HEK293 (cell line): ENCODE results near the gene C9orf78.

Source experiments
- CTCF ChIA-PET: fragments of 350-600 bp; formaldehyde crosslinking; extraction: SDS; loops from one replicate; lab custom pipeline; 2021; ENCODE audit warnings: antibody characterized with exemption; lab: Yijun Ruan, JAX
- POLR2A ChIA-PET: fragments of 300-600 bp; formaldehyde crosslinking; extraction: SDS; loops from one replicate; lab custom pipeline; 2020; ENCODE audit warnings: antibody characterized with exemption, inconsistent platforms; lab: Yijun Ruan, JAX
- H3K27ac ChIP-seq: fragments of 200-500 bp; sonication (Bioruptor generic); 2 replicates; pipeline ENCODE4 v1.5.1; 2014; ENCODE audit warnings: low read depth, low read length, control low read depth, inconsistent platforms; ENCODE audit errors: extremely low read depth
- H3K36me3 ChIP-seq, 2 experiments: fragments of 200-500 bp in 1 of 2; sonication (Bioruptor generic) in 1 of 2; 1 replicate in 1 of 2; 2 replicates in 1 of 2; pipeline ENCODE4 v1.5.1; 2014 to 2017; ENCODE audit warnings: inconsistent platforms in 2 of 2, low read length in 2 of 2; ENCODE audit not compliant: control insufficient read depth in 2 of 2, insufficient read depth in 1 of 2
- H3K4me1 ChIP-seq: fragments of 200-500 bp; sonication (Bioruptor generic); 2 replicates; pipeline ENCODE4 v1.5.1; 2014; ENCODE audit warnings: mild to moderate bottlenecking, low read length, inconsistent platforms; ENCODE audit not compliant: control insufficient read depth, insufficient read depth
- H3K4me3 ChIP-seq: 2 replicates; pipeline ENCODE4 v1.5.1; 2011; ENCODE audit warnings: low read depth, mild to moderate bottlenecking, control low read depth, low read length, moderate library complexity
- H3K9me3 ChIP-seq: fragments of 200-500 bp; sonication (Bioruptor generic); 2 replicates; pipeline ENCODE4 v1.5.1; 2014; ENCODE audit warnings: low read depth, low read length, inconsistent platforms; ENCODE audit not compliant: control insufficient read depth, insufficient read depth
- MZF1 ChIP-seq: fragments of 450-650 bp; formaldehyde crosslinking; IDR thresholded peaks from 2 replicates; pipeline ENCODE4 v1.5.1; 2017; ENCODE audit warnings: missing biosample characterization, missing genetic modification characterization, borderline replicate concordance
- OVOL3 ChIP-seq: fragments of 450-650 bp; formaldehyde crosslinking; IDR thresholded peaks from 2 replicates; pipeline ENCODE4 v1.5.1; 2016; ENCODE audit warnings: missing biosample characterization, missing genetic modification characterization
- PRDM1 ChIP-seq: fragments of 450-650 bp; formaldehyde crosslinking; IDR thresholded peaks from 2 replicates; pipeline ENCODE4; 2016; ENCODE audit warnings: missing biosample characterization, missing genetic modification characterization
- PRDM2 ChIP-seq: fragments of 450-650 bp; formaldehyde crosslinking; IDR thresholded peaks from 2 replicates; pipeline ENCODE4 v1.5.1; 2016; ENCODE audit warnings: missing biosample characterization, missing genetic modification characterization, borderline replicate concordance
- PRDM6 ChIP-seq: fragments of 450-650 bp; formaldehyde crosslinking; IDR thresholded peaks from 2 replicates; pipeline ENCODE4 v1.5.1; 2017; ENCODE audit warnings: missing biosample characterization, missing genetic modification characterization
- ZBTB21 ChIP-seq: fragments of 450-650 bp; formaldehyde crosslinking; IDR thresholded peaks from 2 replicates; pipeline ENCODE4 v1.5.1; 2017; ENCODE audit warnings: missing biosample characterization, missing genetic modification characterization
- ZNF10 ChIP-seq: fragments of 450-650 bp; formaldehyde crosslinking; IDR thresholded peaks from 2 replicates; pipeline ENCODE4 v1.5.1; 2017; ENCODE audit warnings: missing biosample characterization, missing genetic modification characterization
- ZNF155 ChIP-seq: fragments of 450-650 bp; formaldehyde crosslinking; IDR thresholded peaks from 2 replicates; pipeline ENCODE4 v1.5.1; 2016; ENCODE audit warnings: missing biosample characterization, missing genetic modification characterization
- ZNF16 ChIP-seq: fragments of 450-650 bp; formaldehyde crosslinking; IDR thresholded peaks from 2 replicates; pipeline ENCODE4 v1.5.1; 2016; ENCODE audit warnings: low read depth, missing biosample characterization, missing genetic modification characterization
- ZNF19 ChIP-seq: fragments of 450-650 bp; formaldehyde crosslinking; IDR thresholded peaks from 2 replicates; pipeline ENCODE4; 2016; ENCODE audit warnings: missing biosample characterization, missing genetic modification characterization, low read depth
- ZNF2 ChIP-seq: fragments of 450-650 bp; formaldehyde crosslinking; IDR thresholded peaks from 2 replicates; pipeline ENCODE4 v1.5.1; 2016; ENCODE audit warnings: missing biosample characterization, missing genetic modification characterization
- ZNF221 ChIP-seq: fragments of 450-650 bp; formaldehyde crosslinking; IDR thresholded peaks from 2 replicates; pipeline ENCODE4 v1.5.1; 2017; ENCODE audit warnings: missing biosample characterization, missing genetic modification characterization, borderline replicate concordance
- ZNF23 ChIP-seq: fragments of 450-650 bp; formaldehyde crosslinking; IDR thresholded peaks from 2 replicates; pipeline ENCODE4 v1.5.1; 2016; ENCODE audit warnings: missing biosample characterization, missing genetic modification characterization, borderline replicate concordance
- ZNF280C ChIP-seq: fragments of 450-650 bp; formaldehyde crosslinking; IDR thresholded peaks from 2 replicates; pipeline ENCODE4 v1.5.1; 2016; ENCODE audit warnings: missing biosample characterization, missing genetic modification characterization
- ZNF302 ChIP-seq: fragments of 450-650 bp; formaldehyde crosslinking; IDR thresholded peaks from 2 replicates; pipeline ENCODE4 v1.5.1; 2016; ENCODE audit warnings: missing biosample characterization, missing genetic modification characterization, low read depth
- ZNF580 ChIP-seq: fragments of 450-650 bp; formaldehyde crosslinking; IDR thresholded peaks from 2 replicates; pipeline ENCODE4 v1.5.1; 2016; ENCODE audit warnings: missing biosample characterization, missing genetic modification characterization
- ZNF664 ChIP-seq: fragments of 450-650 bp; formaldehyde crosslinking; IDR thresholded peaks from 2 replicates; pipeline ENCODE4 v1.5.1; 2016; ENCODE audit warnings: missing biosample characterization, missing genetic modification characterization
- ZNF677 ChIP-seq: fragments of 450-650 bp; IDR thresholded peaks from 2 replicates; pipeline ENCODE4 v1.5.0; 2018; ENCODE audit warnings: missing biosample characterization, mild to moderate bottlenecking, missing genetic modification characterization, moderate library complexity
- ZNF701 ChIP-seq: fragments of 450-650 bp; formaldehyde crosslinking; IDR thresholded peaks from 2 replicates; pipeline ENCODE4 v1.5.1; 2016; ENCODE audit warnings: missing biosample characterization, missing genetic modification characterization
- ZNF792 ChIP-seq: fragments of 450-650 bp; formaldehyde crosslinking; IDR thresholded peaks from 2 replicates; pipeline ENCODE4 v1.5.1; 2016; ENCODE audit warnings: missing biosample characterization, missing genetic modification characterization

Gene C9orf78

GRCh38 chr9:129810788-129811187 lies 24.3 kb downstream of the C9orf78 start:
- Histone ChIP-seq H3K4me1 (no peaks in the 10 kb centered on the region), H3K27ac (no peak overlapping the region), H3K36me3 (peaks cover 10 to 90% of the 10 kb centered on the region in 2 experiments; a peak in 2 of 3 replicates), H3K9me3 (no peaks in the 10 kb centered on the region), H3K4me3 (no peak overlapping the region)
- ChIA-PET CTCF (interaction anchor here (0.6 to 0.7 kb wide), 2 partner anchors 428 to 512 kb away, joined by 3 to 4 read pairs; no protein-coding TSS in a partner anchor), POLR2A (interaction anchor here (0.9 to 3.0 kb wide), 4 partner anchors 8 to 24 kb away, joined by 4 to 12 read pairs (median 9); partner anchors contain the start of genes C9orf78, TOR1A and USP20)
- TF ChIP-seq ZNF2 (no peak), ZNF677 (no peak), ZNF664 (no peak), PRDM2 (tag by site-specific recombination) (no peak), ZNF221 (tag by site-specific recombination) (no peak), PRDM1 (tag by site-specific recombination) (no peak), ZBTB21 (tag by site-specific recombination) (no peak)

GRCh38 chr9:129810116-129810515 lies 25.0 kb downstream of the C9orf78 start:
- Histone ChIP-seq H3K9me3 (no peaks in the 10 kb centered on the region), H3K36me3 (peaks cover 11 to 90% of the 10 kb centered on the region in 2 experiments; a peak in 2 of 3 replicates), H3K4me1 (no peaks in the 10 kb centered on the region), H3K27ac (no peak overlapping the region), H3K4me3 (no peak overlapping the region)
- ChIA-PET CTCF (interaction anchor here (0.7 kb wide), 1 partner anchor 428 kb away, joined by 3 read pairs; no protein-coding TSS in a partner anchor), POLR2A (interaction anchor here (2.0 kb wide), 1 partner anchor 13 kb away, joined by 12 read pairs; the partner anchor contains the start of gene TOR1A)
- no peak for TF ChIP-seq PRDM6 (tag by site-specific recombination)

- Histone ChIP-seq H3K27ac (no peak overlapping the region), H3K9me3 (no peaks in the 10 kb centered on the region), H3K4me3 (no peak overlapping the region), H3K4me1 (no peaks in the 10 kb centered on the region), H3K36me3 (peaks cover 11 to 83% of the 10 kb centered on the region in 2 experiments; a peak in 2 of 3 replicates)
- POLR2A ChIA-PET: no interaction called here
- CTCF ChIA-PET: interaction anchor here (0.6 to 1.0 kb wide), 3 partner anchors 11 to 249 kb away, joined by 3 read pairs; no protein-coding TSS in a partner anchor
- no peak for TF ChIP-seq ZNF280C (tag by site-specific recombination)
- TF ChIP-seq ZNF10 (tag by site-specific recombination): no peak
- no peak for TF ChIP-seq ZNF16 (tag by site-specific recombination)
- TF ChIP-seq ZNF19 (tag by site-specific recombination): no peak
- TF ChIP-seq ZNF302 (tag by site-specific recombination): no peak
- no peak for TF ChIP-seq ZNF701
- TF ChIP-seq ZNF23 (tag by site-specific recombination): no peak
- no peak for TF ChIP-seq ZNF580 (tag by site-specific recombination)
- no peak for TF ChIP-seq ZNF792 (tag by site-specific recombination)
- TF ChIP-seq MZF1: no peak
- TF ChIP-seq OVOL3 (tag by site-specific recombination): no peak
- no peak for TF ChIP-seq ZNF155 (tag by site-specific recombination)
Measured at GRCh38 chr9:129809346-129809745, 25.7 kb downstream of the C9orf78 start.
